WERI-Rb-1 (cell line): Measurements from ENCODE around the gene ADH5.

ENCODE experiments used
- DNase-seq: peaks from one replicate; pipeline ENCODE4 v3.0.0-alpha.2; 2020
- H3K27ac ChIP-seq: fragments of 250-450 bp; sonication (Bioruptor Pico); 2 replicates; pipeline ENCODE4 v1.5.1; 2020; ENCODE audit warnings: mild to moderate bottlenecking, moderate library complexity
- H3K27me3 ChIP-seq: fragments of 250-450 bp; sonication (Bioruptor Pico); 2 replicates; pipeline ENCODE4 v1.5.1; 2021; ENCODE audit warnings: mild to moderate bottlenecking, low read depth, moderate library complexity; ENCODE audit not compliant: insufficient read depth, severe bottlenecking
- H3K36me3 ChIP-seq: fragments of 250-450 bp; sonication (Bioruptor Pico); 2 replicates; pipeline ENCODE4 v1.5.1; 2020; ENCODE audit warnings: mild to moderate bottlenecking, moderate library complexity
- H3K4me3 ChIP-seq: 2 replicates; pipeline ENCODE4 v1.5.1; 2011; ENCODE audit warnings: low read depth, mild to moderate bottlenecking, control low read depth, low read length
- H3K9me3 ChIP-seq: fragments of 250-450 bp; sonication (Bioruptor Pico); 2 replicates; pipeline ENCODE4 v1.5.1; 2021; ENCODE audit warnings: mild to moderate bottlenecking, moderate library complexity; ENCODE audit not compliant: severe bottlenecking
- TF ChIP-seq, protein P1 (sequence below): IDR thresholded peaks from 2 replicates; pipeline ENCODE4 v1.5.1; 2011; ENCODE audit warnings: low read depth, mild to moderate bottlenecking, control low read depth, inconsistent platforms, low read length

The ADH5 gene

DNA sequence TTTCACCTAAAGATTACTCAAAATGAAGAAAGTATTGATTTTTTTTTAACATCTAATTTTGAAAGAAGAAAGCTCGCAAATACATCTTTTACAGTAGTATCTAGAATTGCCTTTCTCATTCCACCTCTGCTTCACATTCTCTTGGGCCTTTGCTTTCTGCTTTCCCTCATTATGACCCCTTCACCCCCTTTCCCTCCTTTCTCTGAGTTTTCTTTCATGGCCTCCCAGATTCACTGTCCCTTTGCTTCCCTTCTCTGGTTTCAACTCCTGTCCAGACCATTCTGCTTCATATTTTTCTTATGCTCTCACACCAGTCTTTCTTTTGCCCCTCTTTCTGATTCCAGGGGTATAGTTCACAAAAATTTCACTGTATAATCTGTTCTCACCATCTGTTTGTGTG lies 29.0 kb downstream of the ADH5 start:
- Histone ChIP-seq H3K27ac (no peak overlapping the region), H3K9me3 (no peaks in the 10 kb centered on the region), H3K27me3 (no peaks in the 10 kb centered on the region), H3K36me3 (peaks cover 61% of the 10 kb centered on the region), H3K4me3 (no peak overlapping the region)
- no peak for DNase-seq
- TF ChIP-seq, protein P1, sequence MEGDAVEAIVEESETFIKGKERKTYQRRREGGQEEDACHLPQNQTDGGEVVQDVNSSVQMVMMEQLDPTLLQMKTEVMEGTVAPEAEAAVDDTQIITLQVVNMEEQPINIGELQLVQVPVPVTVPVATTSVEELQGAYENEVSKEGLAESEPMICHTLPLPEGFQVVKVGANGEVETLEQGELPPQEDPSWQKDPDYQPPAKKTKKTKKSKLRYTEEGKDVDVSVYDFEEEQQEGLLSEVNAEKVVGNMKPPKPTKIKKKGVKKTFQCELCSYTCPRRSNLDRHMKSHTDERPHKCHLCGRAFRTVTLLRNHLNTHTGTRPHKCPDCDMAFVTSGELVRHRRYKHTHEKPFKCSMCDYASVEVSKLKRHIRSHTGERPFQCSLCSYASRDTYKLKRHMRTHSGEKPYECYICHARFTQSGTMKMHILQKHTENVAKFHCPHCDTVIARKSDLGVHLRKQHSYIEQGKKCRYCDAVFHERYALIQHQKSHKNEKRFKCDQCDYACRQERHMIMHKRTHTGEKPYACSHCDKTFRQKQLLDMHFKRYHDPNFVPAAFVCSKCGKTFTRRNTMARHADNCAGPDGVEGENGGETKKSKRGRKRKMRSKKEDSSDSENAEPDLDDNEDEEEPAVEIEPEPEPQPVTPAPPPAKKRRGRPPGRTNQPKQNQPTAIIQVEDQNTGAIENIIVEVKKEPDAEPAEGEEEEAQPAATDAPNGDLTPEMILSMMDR, result no peak

DNA sequence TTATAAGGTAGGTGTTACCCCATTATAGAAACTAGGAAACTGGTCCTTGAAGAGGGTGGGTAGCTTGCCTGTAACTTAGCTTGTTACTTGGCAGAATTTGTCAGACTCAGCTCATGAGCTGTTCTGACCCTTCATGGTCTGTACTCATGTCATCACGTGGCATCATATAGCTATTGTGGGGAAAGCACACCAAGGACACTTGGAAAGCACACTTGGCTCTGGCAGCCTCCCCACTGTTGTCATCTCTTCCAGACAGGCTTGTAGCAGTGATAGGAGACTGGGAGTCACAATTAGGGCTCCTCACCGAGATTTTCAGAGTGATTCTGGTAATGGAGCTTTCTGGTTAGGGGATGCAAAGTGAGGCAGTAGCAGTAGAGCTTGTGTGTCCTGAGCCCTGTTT lies 30.4 kb downstream of the ADH5 start:
- no peak for DNase-seq
- Histone ChIP-seq H3K36me3 (peaks cover 63% of the 10 kb centered on the region), H3K27me3 (no peaks in the 10 kb centered on the region), H3K4me3 (no peak overlapping the region), H3K9me3 (no peaks in the 10 kb centered on the region), H3K27ac (no peak overlapping the region)
- TF ChIP-seq, protein P1, result no peak

DNA sequence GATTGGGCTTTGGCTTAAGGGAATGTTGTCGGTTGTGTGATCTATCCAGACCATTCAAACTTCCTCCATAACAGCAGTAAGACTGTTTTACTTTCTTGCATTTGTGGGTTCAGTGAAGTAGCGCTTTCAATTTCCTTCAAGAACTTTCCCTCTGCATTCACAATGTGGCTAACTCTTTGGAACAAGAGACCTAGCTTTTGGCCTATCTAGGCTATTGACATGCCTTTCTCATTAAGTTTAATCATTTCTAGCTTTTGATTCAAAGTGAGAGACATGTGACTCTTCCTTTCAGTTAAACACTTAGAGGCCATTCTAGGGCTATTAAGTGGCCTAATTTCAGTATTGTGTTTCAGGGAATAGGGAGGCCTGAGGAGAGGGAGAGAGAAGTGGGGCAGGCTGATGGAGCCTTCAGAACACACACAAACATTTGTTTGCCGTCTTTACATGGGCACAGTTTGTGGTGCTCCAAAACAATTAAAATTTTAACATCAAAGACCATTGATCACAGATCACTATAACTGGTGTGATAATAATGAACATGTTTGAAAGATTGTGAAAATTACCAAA lies 34.1 kb downstream of the ADH5 start:
- no peak overlapping the region for H3K27ac ChIP-seq
- H3K9me3 ChIP-seq, result no peaks in the 10 kb centered on the region
- no peaks in the 10 kb centered on the region for H3K27me3 ChIP-seq
- no peak for DNase-seq
- H3K4me3 ChIP-seq, result no peak overlapping the region
- TF ChIP-seq, protein P1, result no peak
- peaks cover 67% of the 10 kb centered on the region for H3K36me3 ChIP-seq

DNA sequence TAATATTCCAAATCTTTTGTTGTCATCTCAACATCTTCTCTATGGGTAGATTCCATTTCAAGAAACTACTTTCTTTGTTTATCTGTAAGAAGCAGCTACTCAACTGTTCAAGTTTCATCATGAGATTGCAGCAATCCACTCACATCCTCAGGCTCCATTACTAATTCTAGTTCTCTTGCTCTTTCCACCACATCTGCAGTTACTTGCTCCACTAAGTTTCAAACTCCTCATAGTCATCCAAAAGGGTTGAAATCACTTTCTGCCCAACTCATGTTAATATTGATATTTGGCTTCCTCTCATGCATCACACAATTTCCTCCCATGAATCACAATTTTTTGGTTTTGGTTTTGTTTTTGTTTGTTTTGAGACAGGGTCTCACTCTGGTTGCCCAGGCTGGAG lies 35.7 kb downstream of the ADH5 start:
- no peaks in the 10 kb centered on the region for H3K9me3 ChIP-seq
- TF ChIP-seq, protein P1, result no peak
- no peak for DNase-seq
- H3K27me3 ChIP-seq, result no peaks in the 10 kb centered on the region
- no peak overlapping the region for H3K4me3 ChIP-seq
- H3K36me3 ChIP-seq, result peaks cover 66% of the 10 kb centered on the region
- no peak overlapping the region for H3K27ac ChIP-seq

DNA sequence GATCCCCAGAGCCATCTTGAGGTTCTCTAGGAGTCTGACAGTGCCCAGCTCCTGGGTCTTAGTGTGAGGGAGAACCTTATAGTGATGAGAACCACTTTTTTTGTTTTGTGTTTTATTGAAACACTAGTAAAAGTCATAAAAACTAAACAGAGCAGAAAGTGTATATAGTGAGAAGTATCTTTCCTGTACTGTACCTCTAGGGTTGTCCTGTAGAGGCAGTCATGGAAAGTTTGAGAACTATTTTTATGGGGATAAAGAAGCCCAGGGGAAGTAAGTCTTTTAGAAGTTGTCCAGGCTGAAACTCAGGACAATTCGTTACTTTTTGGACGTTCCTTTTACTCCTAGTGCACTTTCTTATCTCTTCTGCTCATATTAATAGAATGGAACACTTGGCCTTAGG lies 40.9 kb downstream of the ADH5 start:
- H3K27me3 ChIP-seq, result no peaks in the 10 kb centered on the region
- H3K27ac ChIP-seq, result no peak overlapping the region
- peaks cover 59% of the 10 kb centered on the region for H3K36me3 ChIP-seq
- H3K4me3 ChIP-seq, result no peak overlapping the region
- TF ChIP-seq, protein P1, result no peak
- no peak for DNase-seq
- H3K9me3 ChIP-seq, result no peaks in the 10 kb centered on the region

DNA sequence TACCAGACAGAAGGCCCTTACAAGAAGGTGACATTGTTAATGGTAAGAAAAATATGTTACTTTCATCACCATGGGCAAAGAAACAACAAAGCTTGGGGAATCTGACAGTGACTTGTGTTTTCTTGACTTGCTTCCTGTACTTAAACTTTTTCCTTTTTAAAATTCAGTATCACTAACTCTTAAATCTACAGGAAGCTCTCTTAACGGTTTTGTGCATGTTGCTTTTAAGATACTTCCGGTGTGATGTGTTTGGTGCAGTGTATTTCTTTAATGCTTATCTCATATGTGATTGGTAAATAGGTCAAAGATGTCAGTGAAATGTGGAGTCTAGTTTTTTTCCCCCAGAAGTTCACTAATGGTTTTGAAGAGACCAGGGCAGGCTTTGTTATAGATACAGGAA lies 45.2 kb downstream of the ADH5 start:
- DNase-seq, result no peak
- Histone ChIP-seq H3K27me3 (no peaks in the 10 kb centered on the region), H3K27ac (no peak overlapping the region), H3K4me3 (no peak overlapping the region), H3K9me3 (no peaks in the 10 kb centered on the region), H3K36me3 (peaks cover 24% of the 10 kb centered on the region)
- TF ChIP-seq, protein P1, result no peak
